ENCODE data around the gene STK32B.

The STK32B gene

DNA sequence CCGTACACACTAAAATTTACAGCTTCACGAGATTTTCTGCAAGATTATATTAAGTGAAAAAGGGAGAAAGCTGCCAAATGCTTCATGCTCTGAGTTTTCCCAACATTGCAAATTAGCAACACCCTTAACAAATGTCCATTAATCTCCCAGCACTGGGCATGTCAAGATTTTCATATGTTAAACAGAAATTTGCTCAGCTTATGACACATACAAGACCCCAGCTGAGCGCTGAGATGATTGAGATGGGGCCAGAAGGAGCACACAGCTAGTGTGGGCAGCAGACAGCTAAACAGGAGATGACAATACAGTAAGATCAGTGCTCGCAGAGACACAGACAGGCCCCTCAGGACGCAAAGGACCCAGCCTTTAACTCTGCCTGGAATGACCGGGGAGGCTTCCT is 208.8 kb downstream of the STK32B start:
- Histone ChIP-seq H3K27ac (ENCODE audit: poor library complexity, severe bottlenecking) (no peak overlapping the region), H3K9me3 (ENCODE audit: severe bottlenecking) (no peaks in the 10 kb centered on the region)
- ATAC-seq (ENCODE audit: low read depth) = no peak

DNA sequence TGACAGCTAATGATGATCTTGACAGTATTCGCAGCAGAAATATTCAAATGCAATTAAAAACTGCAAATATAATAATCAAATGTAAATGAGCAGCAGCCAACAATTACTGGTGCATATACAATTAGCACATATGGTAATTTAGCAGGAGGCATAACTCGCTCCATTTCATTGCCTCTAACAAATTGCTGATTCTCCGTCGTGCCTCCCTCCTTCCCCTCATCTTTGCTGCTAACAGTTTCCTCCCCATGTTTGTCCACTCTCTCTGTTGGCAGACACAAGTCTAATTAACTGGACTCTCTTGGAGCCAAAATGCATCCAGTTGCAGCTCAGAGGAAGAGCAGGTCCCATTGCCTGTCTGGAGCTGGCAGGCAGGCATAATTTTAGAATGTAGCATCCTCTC is 210.6 kb downstream of the STK32B start:
- Histone ChIP-seq H3K27ac (ENCODE audit: poor library complexity, severe bottlenecking) (no peak overlapping the region), H3K4me1 (ENCODE audit: insufficient read depth, poor library complexity, severe bottlenecking) (no peaks in the 10 kb centered on the region), H3K27me3 (ENCODE audit: insufficient read depth, poor library complexity, severe bottlenecking) (peaks cover 4% of the 10 kb centered on the region), H3K4me3 (ENCODE audit: severe bottlenecking) (no peak overlapping the region), H3K36me3 (ENCODE audit: low read depth) (no peaks in the 10 kb centered on the region), H3K9me3 (ENCODE audit: severe bottlenecking) (no peaks in the 10 kb centered on the region)
- TF ChIP-seq, protein P1, sequence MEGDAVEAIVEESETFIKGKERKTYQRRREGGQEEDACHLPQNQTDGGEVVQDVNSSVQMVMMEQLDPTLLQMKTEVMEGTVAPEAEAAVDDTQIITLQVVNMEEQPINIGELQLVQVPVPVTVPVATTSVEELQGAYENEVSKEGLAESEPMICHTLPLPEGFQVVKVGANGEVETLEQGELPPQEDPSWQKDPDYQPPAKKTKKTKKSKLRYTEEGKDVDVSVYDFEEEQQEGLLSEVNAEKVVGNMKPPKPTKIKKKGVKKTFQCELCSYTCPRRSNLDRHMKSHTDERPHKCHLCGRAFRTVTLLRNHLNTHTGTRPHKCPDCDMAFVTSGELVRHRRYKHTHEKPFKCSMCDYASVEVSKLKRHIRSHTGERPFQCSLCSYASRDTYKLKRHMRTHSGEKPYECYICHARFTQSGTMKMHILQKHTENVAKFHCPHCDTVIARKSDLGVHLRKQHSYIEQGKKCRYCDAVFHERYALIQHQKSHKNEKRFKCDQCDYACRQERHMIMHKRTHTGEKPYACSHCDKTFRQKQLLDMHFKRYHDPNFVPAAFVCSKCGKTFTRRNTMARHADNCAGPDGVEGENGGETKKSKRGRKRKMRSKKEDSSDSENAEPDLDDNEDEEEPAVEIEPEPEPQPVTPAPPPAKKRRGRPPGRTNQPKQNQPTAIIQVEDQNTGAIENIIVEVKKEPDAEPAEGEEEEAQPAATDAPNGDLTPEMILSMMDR (IDR thresholded peaks at IDR 0.05; ENCODE audit: poor library complexity, severe bottlenecking) = no peak
- no peak for DNase-seq (ENCODE audit: low spot score)
- no peak for ATAC-seq (ENCODE audit: low read depth)

More for the DNA sequence above, 208.8 kb downstream of the STK32B start:
- DNase-seq (ENCODE audit: low spot score) = no peak
- H3K4me1 ChIP-seq (ENCODE audit: insufficient read depth, poor library complexity, severe bottlenecking) = no peaks in the 10 kb centered on the region
- H3K27me3 ChIP-seq (ENCODE audit: insufficient read depth, poor library complexity, severe bottlenecking) = peaks cover 4% of the 10 kb centered on the region
- TF ChIP-seq, protein P1 (IDR thresholded peaks at IDR 0.05; ENCODE audit: poor library complexity, severe bottlenecking) = no peak
- H3K36me3 ChIP-seq (ENCODE audit: low read depth) = no peaks in the 10 kb centered on the region
- H3K4me3 ChIP-seq (ENCODE audit: severe bottlenecking) = no peak overlapping the region

GRCh38 chr4:5266991-5267390 is 215.7 kb downstream of the STK32B start:
- ATAC-seq (ENCODE audit: low read depth) = no peak
- Histone ChIP-seq H3K27me3 (ENCODE audit: insufficient read depth, poor library complexity, severe bottlenecking) (peaks cover 16% of the 10 kb centered on the region), H3K9me3 (ENCODE audit: severe bottlenecking) (no peaks in the 10 kb centered on the region), H3K4me3 (ENCODE audit: severe bottlenecking) (no peak overlapping the region), H3K36me3 (ENCODE audit: low read depth) (no peaks in the 10 kb centered on the region), H3K4me1 (ENCODE audit: insufficient read depth, poor library complexity, severe bottlenecking) (no peaks in the 10 kb centered on the region), H3K27ac (ENCODE audit: poor library complexity, severe bottlenecking) (no peak overlapping the region)
- no peak for DNase-seq (ENCODE audit: low spot score)
- TF ChIP-seq, protein P1 (IDR thresholded peaks at IDR 0.05; ENCODE audit: poor library complexity, severe bottlenecking) = no peak

DNA sequence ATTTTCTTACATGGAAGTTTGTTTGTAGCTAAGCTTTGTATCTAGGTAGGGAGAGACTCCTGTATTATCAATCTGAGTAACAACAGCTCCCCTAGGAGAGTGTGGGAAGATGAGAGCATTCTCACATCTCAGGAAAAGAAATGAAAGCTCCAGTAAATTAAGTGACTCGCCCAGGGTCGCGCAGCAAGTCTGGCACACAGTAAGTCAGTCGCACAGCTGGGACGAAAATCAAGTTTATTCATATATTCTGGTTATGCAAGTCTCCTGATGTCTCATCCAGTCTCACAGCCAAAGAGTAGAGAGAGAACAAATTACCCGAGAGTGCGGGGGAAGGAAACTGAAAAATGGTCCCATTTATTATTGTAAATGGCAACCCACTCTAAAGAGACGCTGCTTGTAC is 216.1 kb downstream of the STK32B start:
- Histone ChIP-seq H3K9me3 (ENCODE audit: severe bottlenecking) (no peaks in the 10 kb centered on the region), H3K27ac (ENCODE audit: poor library complexity, severe bottlenecking) (no peak overlapping the region), H3K4me3 (ENCODE audit: severe bottlenecking) (no peak overlapping the region), H3K27me3 (ENCODE audit: insufficient read depth, poor library complexity, severe bottlenecking) (peaks cover 16% of the 10 kb centered on the region), H3K36me3 (ENCODE audit: low read depth) (no peaks in the 10 kb centered on the region), H3K4me1 (ENCODE audit: insufficient read depth, poor library complexity, severe bottlenecking) (no peaks in the 10 kb centered on the region)
- TF ChIP-seq, protein P1 (IDR thresholded peaks at IDR 0.05; ENCODE audit: poor library complexity, severe bottlenecking) = no peak
- no peak for ATAC-seq (ENCODE audit: low read depth)
- no peak for DNase-seq (ENCODE audit: low spot score)

DNA sequence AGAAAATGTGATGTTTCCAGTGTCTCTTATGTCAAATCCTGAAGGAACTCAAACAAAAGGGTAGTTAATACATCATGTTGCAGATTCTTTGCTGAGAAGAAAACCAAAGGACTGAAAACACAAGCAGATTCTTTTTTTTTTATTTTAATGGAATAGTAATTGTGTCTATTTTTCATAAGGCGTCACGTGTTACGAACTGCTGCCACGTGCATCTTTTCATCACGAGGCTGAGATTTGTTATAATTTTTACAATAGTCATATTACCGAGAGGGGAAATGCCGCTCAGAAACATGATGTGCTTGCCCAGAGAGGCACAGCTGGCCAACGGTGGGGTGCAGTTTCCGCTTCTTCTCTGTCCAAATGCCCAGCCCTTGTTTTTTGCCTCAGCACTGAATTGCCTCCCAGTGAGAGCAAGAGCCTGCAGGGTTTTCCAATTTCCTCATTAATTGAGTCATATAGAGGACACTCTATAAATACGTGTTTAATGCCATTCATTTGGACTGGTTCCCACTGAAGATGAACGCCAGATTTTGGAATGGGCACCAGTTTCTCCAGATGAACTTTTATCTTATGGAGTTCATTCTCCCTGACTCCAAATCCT is 225.3 kb downstream of the STK32B start:
- Histone ChIP-seq H3K4me1 (ENCODE audit: insufficient read depth, poor library complexity, severe bottlenecking) (no peaks in the 10 kb centered on the region), H3K9me3 (ENCODE audit: severe bottlenecking) (no peaks in the 10 kb centered on the region), H3K27ac (ENCODE audit: poor library complexity, severe bottlenecking) (no peak overlapping the region), H3K36me3 (ENCODE audit: low read depth) (no peaks in the 10 kb centered on the region), H3K4me3 (ENCODE audit: severe bottlenecking) (no peak overlapping the region), H3K27me3 (ENCODE audit: insufficient read depth, poor library complexity, severe bottlenecking) (no peaks in the 10 kb centered on the region)
- TF ChIP-seq, protein P1 (IDR thresholded peaks at IDR 0.05; ENCODE audit: poor library complexity, severe bottlenecking) = no peak
- no peak for DNase-seq (ENCODE audit: low spot score)
- ATAC-seq (ENCODE audit: low read depth) = no peak
